Measurements from ENCODE around the gene MECP2.
A peak's percentile ranks its signal among the peaks of the same experiment; 100 is the strongest.

Gene MECP2

DNA sequence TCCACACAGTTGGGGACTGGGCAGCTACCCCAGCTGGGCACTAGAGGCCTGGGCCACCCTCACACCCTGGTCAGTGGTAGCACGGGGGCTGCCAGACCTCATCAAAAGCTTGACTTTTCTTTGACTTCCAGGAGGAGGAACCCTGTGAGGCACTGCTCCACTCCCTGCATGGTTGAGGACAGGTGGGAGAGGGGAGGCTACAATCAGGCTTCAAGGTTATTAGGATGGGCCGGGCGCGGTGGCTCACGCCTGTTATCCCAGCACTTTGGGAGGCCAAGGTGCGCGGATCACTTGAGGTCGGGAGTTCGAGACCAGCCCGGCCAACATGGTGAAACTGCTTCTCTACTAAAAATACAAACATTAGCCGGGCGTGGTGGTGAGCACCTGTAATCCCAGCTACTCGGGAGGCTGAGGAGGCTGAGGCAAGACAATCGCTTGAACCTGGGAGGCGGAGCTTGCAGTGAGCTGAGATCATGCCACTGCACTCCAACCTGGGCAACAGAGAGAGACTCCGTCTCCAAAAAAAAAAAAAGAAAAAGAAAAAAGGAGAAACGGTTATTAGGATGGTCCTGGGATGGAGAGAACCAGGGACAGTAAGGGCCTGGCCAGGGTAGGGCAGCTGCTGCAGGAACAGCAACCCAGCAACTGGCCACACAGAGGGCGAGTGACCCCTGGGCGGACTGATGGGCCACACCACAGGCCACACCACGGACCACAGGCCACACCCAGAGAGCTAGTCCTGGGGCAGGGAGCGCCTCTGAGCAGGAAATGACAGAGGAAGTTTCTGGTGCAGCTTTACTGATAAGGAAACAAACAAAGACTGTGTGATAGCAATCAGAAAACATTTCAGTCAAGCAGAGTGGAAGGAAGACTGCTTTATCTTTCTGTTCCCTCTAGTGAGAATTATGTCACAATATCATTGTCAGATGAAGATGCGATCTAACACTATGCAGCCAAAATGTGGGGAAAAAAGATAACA, 26.0 kb upstream of the MECP2 start:
- Mint-ChIP-seq H3K4me3 (no peak overlapping the region), H3K36me3 (ENCODE audit: low read depth) (no peaks in the 10 kb centered on the region), H3K4me1 (peaks cover 16% of the 10 kb centered on the region), H3K9me3 (no peaks in the 10 kb centered on the region), H3K27me3 (no peaks in the 10 kb centered on the region), H3K27ac (no peak overlapping the region)
- DNase-seq: peak; percentile 20
- peak; percentile 54 for ATAC-seq

DNA sequence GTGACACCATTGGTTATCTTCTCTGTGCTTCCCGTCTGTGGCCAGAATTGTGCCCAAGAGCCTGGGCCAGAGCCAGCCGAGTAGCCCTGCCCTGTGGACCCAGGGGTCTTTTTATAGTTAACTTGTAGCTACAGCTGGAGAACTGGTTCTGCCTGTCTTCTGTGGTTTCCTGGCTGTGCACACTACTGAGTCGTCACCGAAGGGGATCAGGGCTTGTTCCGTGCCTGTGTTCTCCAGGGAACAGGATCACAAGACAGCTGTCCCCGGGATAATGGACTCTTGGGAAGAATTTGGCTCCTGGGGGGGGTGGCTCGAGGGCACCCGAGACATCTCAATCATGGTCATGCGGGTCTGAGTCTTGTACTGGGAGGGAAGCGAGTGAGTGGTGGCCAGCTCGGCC, 24.4 kb upstream of the MECP2 start:
- Mint-ChIP-seq H3K27me3 (no peaks in the 10 kb centered on the region), H3K36me3 (ENCODE audit: low read depth) (no peaks in the 10 kb centered on the region), H3K27ac (no peak overlapping the region), H3K4me3 (no peak overlapping the region), H3K4me1 (peaks cover 16% of the 10 kb centered on the region), H3K9me3 (no peaks in the 10 kb centered on the region)
- DNase-seq (no peak), ATAC-seq (no peak)

DNA sequence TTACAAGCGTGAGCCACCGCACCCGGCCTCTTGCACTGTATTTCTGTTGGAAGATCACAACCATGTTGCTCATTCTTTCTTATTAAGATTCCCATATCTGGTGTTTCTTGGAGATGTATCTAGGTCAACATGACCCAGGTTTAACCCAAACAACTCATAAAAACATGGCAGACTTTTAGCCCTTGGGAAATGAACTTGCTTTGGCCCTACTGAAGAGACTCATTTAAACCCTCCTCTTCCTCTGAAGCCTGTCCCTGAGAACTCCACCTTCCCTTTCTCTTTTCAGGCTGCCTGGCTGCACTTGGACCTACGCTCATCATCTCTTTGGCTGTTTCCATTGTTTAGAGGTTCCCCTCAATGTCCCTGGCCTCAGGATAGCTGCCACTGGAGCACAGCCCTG, 23.7 kb upstream of the MECP2 start:
- no peaks in the 10 kb centered on the region for H3K9me3 Mint-ChIP-seq
- ATAC-seq (no peak), DNase-seq (no peak)
- no peak overlapping the region for H3K27ac Mint-ChIP-seq
- H3K36me3 Mint-ChIP-seq (ENCODE audit: low read depth): no peaks in the 10 kb centered on the region
- no peak overlapping the region for H3K4me3 Mint-ChIP-seq
- H3K27me3 Mint-ChIP-seq: no peaks in the 10 kb centered on the region
- H3K4me1 Mint-ChIP-seq: peaks cover 16% of the 10 kb centered on the region

DNA sequence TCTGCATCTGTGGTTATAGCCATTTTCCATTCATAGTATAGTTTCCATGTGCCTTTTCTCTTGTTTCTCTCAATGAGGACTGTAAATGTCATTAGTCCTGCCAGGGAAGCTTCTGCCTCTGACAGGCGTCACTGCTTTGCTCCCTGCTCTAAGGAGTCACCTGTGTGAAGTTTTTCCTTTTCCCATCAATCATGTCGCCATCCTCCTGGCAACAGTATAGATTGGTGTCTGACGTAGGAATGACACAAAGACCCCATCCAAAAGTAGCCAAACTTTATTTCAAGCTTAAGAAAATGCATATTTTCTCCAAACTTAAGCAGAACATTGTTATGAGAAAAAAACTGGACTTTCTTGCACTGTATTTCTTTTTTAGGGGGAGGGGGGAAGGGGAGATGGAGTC, 23.1 kb upstream of the MECP2 start:
- H3K27me3 Mint-ChIP-seq: no peaks in the 10 kb centered on the region
- ATAC-seq (no peak), DNase-seq (no peak)
- H3K4me3 Mint-ChIP-seq: no peak overlapping the region
- H3K36me3 Mint-ChIP-seq (ENCODE audit: low read depth): no peaks in the 10 kb centered on the region
- no peaks in the 10 kb centered on the region for H3K9me3 Mint-ChIP-seq
- peaks cover 16% of the 10 kb centered on the region for H3K4me1 Mint-ChIP-seq
- no peak overlapping the region for H3K27ac Mint-ChIP-seq

DNA sequence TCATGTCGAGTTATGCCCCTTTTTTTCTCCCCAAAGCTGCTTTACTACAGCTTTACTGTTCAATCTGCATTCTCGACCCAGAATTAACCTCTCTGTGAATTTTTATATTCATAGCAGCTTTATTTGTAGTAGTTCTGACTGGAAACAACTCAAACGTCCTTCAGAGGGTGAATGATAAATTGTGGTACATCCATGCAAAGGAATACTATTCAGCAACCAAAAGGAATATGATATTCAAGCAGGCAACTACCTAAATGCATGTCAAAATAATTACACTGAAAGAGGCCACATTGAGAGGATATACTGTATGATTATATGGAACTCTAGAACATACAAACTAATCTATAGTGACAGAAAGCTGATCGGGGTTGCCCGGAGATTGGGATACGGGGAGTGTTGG, 20.0 kb upstream of the MECP2 start:
- ATAC-seq (no peak), DNase-seq (no peak)
- H3K27me3 Mint-ChIP-seq: no peaks in the 10 kb centered on the region
- no peaks in the 10 kb centered on the region for H3K4me1 Mint-ChIP-seq
- H3K4me3 Mint-ChIP-seq: no peak overlapping the region
- H3K9me3 Mint-ChIP-seq: no peaks in the 10 kb centered on the region
- H3K36me3 Mint-ChIP-seq (ENCODE audit: low read depth): no peaks in the 10 kb centered on the region
- no peak overlapping the region for H3K27ac Mint-ChIP-seq

DNA sequence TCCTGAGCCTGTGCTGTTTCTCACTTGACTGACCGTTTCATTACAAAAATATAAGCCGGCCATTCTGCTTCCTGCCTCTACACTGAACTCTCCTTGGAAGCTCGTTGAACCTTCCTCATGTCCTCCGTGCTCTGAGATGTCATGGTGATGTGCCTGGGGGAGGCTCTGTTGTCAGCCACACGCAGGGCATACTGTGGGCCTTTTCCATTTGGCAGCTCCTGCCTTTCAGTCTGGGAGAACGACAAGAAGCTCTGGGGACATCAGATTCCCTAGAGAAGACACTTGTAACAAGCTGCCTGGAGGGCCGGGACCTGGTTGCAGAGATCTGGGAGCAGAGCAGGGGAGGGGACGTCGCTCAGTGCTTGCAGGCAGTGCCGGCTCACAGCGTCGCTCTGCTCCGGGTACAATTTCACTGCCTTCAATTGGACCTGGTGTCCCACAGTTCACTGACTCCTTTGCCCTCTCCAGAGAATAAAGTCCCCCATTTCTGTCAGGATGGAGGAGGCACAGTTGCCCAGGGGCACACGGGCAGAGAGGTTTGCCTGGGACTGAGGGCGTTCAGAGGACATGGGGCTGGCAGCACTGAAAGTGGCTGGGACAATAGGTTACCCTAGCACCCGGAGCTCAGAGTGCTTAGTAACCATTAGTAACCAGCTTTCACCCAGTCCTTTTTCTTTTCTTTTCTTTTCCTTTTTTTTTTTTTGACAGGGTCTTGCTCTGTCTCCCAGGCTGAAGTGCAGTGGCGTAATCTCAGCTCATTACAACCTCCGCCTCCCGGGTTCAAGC, 19.1 kb upstream of the MECP2 start:
- H3K27ac Mint-ChIP-seq: no peak overlapping the region
- no peak overlapping the region for H3K4me3 Mint-ChIP-seq
- DNase-seq: no peak
- no peaks in the 10 kb centered on the region for H3K4me1 Mint-ChIP-seq
- no peak for ATAC-seq
- no peaks in the 10 kb centered on the region for H3K36me3 Mint-ChIP-seq (ENCODE audit: low read depth)
- no peaks in the 10 kb centered on the region for H3K27me3 Mint-ChIP-seq
- no peaks in the 10 kb centered on the region for H3K9me3 Mint-ChIP-seq

DNA sequence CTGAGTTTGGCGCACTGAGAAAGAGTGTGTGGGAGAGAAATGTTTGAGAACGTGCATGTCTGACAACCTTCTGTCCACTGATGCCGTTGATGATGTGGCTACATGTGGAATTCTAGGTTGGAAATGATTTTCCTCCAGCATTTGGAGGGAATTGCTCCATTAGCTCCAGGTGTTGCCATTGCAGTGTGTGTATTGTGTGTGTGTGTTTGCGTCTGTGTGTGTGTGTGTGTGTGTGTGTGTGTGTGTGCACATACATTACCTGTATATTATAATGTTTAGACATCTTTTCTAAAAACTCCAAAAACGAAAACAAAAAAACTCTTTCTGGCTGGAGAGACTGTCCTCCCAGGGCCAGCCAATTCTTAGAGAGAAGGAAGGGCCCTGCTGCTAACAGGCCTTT, 18.2 kb upstream of the MECP2 start:
- ATAC-seq (no peak), DNase-seq (no peak)
- no peaks in the 10 kb centered on the region for H3K4me1 Mint-ChIP-seq
- no peak overlapping the region for H3K27ac Mint-ChIP-seq
- H3K36me3 Mint-ChIP-seq (ENCODE audit: low read depth): no peaks in the 10 kb centered on the region
- no peaks in the 10 kb centered on the region for H3K9me3 Mint-ChIP-seq
- H3K27me3 Mint-ChIP-seq: no peaks in the 10 kb centered on the region
- no peak overlapping the region for H3K4me3 Mint-ChIP-seq

DNA sequence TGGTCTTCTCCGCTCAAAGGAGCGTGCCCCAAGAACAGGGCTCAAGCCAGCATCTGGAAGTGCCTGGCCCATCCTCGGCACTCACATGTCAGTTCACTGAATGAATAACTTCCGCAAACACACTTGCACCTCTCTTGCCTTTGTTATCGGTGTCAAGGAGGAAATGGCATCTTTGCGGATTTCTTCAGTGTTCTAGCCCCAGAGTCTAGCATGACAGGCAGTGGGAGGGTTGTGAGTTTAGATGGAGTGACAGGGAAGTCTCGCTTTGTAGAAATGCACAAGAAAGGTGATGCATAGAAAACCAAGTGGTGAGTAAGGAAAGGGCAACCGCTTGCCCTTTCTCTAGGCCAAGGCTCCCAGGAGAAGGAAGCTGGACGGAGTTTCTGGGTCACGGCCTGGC, 17.6 kb upstream of the MECP2 start:
- H3K4me1 Mint-ChIP-seq: no peaks in the 10 kb centered on the region
- H3K27ac Mint-ChIP-seq: no peak overlapping the region
- no peaks in the 10 kb centered on the region for H3K27me3 Mint-ChIP-seq
- ATAC-seq (no peak), DNase-seq (no peak)
- H3K4me3 Mint-ChIP-seq: no peak overlapping the region
- H3K36me3 Mint-ChIP-seq (ENCODE audit: low read depth): no peaks in the 10 kb centered on the region
- H3K9me3 Mint-ChIP-seq: no peaks in the 10 kb centered on the region

DNA sequence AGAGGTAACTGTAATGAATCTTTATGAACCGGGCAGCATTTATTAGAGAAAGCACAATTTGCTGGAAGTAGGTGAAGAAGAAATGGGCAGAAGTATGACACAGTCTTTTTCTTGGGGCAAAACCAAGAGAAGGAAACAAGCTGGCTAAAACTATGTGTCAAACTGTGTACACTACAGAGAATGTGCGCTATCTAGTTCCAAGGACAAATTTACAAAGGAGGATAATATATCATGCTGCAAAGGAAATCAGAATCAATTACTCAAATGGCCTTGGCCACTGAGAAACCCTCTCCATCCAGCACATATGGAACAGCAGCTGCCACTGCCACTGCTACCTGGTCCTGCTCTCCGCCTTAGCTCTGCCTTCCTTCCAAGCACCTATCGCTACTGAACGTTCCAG, 17.1 kb upstream of the MECP2 start:
- H3K4me1 Mint-ChIP-seq: no peaks in the 10 kb centered on the region
- H3K36me3 Mint-ChIP-seq (ENCODE audit: low read depth): no peaks in the 10 kb centered on the region
- H3K27me3 Mint-ChIP-seq: no peaks in the 10 kb centered on the region
- no peaks in the 10 kb centered on the region for H3K9me3 Mint-ChIP-seq
- no peak overlapping the region for H3K27ac Mint-ChIP-seq
- no peak for DNase-seq
- H3K4me3 Mint-ChIP-seq: no peak overlapping the region
- ATAC-seq: no peak

DNA sequence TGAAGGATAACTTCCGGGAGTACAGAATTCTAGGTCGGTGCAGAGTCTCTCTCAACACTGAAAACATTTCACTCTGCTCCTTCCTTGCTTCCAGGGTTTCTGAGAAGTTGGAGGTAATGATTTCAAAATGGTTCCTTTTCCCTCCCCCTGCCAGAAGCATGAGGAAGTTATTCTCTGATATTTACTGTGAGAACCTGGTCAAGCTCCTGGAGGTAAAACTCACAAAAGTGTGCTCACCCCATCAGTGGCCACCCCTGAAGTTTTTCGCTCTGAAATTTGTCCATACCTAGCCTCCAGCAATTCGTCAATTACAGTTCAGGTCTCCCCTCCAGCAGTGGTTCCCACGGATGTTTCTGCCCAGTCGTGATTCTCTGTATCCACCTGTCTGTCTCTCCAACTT, 16.2 kb upstream of the MECP2 start:
- ATAC-seq (no peak), DNase-seq (no peak)
- Mint-ChIP-seq H3K27ac (no peak overlapping the region), H3K4me1 (no peaks in the 10 kb centered on the region), H3K36me3 (ENCODE audit: low read depth) (no peaks in the 10 kb centered on the region), H3K4me3 (no peak overlapping the region), H3K9me3 (no peaks in the 10 kb centered on the region), H3K27me3 (no peaks in the 10 kb centered on the region)

DNA sequence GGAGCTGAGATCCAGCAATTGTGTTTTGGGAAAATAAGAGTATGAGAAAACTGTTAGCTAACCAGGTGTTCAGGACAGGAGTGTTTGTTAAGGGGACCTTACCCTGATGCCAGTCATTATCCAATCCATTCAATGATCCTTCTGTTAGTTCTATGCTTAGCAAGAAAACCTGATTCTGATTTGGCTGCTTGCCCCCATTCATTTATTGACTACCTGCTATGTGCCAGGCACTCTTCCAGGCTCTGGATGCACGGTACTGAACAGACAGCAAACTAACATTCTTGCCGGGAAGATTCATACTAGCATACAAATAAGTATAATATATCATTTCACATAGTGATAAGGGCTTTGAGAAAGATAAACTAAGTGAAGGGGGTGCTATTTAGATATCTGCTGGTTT, 1.0 kb upstream of the MECP2 start:
- Mint-ChIP-seq H3K4me3 (peak overlapping the region; percentile 97), H3K36me3 (ENCODE audit: low read depth) (peaks cover 4% of the 10 kb centered on the region), H3K4me1 (peaks cover 53% of the 10 kb centered on the region), H3K27me3 (peaks cover 2% of the 10 kb centered on the region), H3K9me3 (no peaks in the 10 kb centered on the region), H3K27ac (no peak overlapping the region)
- ATAC-seq (no peak), DNase-seq (no peak)

DNA sequence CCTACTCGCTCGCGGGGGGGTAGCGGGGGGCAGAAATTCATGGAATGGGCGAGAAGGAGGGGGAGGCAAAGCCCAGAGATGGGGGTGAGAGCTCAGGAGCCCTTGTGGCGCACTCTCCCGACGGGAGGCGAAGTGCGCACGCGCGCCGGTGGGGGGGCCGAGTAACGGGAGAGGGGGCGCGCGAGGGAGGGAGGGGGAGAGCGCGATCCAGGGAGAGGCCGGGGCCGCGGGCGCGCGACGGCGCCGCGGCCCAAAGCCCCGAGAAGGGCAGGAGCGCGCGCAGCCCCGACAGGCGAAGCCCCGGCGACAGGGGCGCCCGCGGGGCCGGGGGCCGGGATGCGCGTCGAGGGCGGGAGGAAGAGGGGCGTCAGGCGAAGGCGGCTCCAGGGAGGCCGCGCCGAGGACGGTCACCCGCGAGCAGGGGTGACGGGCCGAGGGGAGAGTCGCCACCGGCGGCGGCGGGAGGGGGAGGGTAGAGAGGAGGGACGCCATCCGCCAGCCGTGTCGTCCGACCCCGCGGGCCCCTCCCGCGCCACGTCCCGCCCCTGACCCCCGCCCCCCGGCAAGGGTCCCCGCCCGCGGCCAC, 421 bp downstream of the MECP2 start:
- Mint-ChIP-seq H3K9me3 (no peaks in the 10 kb centered on the region), H3K4me1 (peaks cover 64% of the 10 kb centered on the region), H3K36me3 (ENCODE audit: low read depth) (peaks cover 4% of the 10 kb centered on the region), H3K4me3 (peak overlapping the region; percentile 97), H3K27ac (peak overlapping the region; percentile 98), H3K27me3 (peaks cover under 1% of the 10 kb centered on the region)
- peak; percentile 72 for DNase-seq
- peak; percentile 16 for ATAC-seq

DNA sequence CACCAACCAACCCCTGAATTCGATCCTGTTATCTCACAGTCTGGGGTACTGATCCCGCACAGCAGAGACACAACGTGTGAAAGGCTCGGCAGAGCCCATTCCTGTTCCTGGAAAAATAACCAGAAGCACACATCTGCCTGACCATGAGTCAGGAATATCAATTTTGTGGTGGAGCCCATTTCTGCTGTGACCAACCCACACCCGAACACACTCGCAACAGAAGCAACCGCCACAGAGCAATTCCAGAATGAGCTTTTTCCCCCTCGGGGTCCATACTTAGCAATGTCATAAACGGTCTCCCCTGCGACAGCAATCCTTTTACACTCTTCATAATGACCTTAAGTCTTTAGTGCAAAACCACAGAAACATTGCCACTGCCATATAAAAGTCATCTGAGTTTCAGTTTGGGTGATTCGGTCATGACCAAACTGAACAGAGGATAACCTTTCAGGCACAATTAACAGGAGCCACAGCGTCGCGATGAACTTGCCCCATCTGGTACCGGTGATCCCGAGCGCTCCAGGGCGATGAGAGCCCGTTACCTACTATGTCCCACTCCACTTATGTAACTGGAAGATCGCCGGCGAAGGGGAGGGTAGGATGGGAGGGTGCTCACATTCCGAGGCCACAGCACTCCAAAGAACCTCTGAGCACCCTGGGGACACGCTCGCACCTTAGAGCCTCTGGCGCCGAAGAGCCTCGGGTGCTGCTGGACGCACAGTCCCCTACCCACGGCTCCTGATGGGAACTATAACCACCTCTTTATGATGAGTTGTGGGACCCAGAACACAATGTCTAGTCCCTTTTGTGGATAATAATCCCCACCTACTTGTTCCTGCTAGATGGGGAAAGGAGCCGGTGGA, 1.1 kb downstream of the MECP2 start:
- peak overlapping the region; percentile 97 for H3K4me3 Mint-ChIP-seq
- peaks cover 69% of the 10 kb centered on the region for H3K4me1 Mint-ChIP-seq
- H3K27me3 Mint-ChIP-seq: no peaks in the 10 kb centered on the region
- peak; percentile 60 for ATAC-seq
- DNase-seq: peak; percentile 29
- peak overlapping the region; percentile 98 for H3K27ac Mint-ChIP-seq
- H3K9me3 Mint-ChIP-seq: no peaks in the 10 kb centered on the region
- H3K36me3 Mint-ChIP-seq (ENCODE audit: low read depth): peaks cover 6% of the 10 kb centered on the region

DNA sequence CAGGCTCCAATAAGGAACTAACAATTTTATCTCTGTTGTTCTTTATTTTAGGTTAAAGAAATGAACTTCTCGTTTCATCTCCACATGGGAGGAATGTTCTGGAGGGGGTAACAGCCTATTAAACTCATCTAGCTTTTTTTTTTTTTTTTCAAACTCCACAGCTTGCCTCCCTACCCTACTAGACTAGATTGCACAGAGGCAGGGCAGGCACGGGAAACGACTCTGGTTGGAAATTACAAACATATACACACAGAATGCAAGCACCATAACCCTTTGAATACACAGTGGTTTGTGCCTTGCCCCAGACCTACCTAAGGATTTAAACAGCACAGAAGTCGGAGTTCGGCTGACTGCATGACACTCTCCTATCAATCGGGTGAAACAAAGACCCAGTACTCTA, 2.7 kb downstream of the MECP2 start:
- H3K9me3 Mint-ChIP-seq: no peaks in the 10 kb centered on the region
- H3K4me1 Mint-ChIP-seq: peaks cover 74% of the 10 kb centered on the region
- peak overlapping the region; percentile 97 for H3K4me3 Mint-ChIP-seq
- DNase-seq: no peak
- peak overlapping the region; percentile 98 for H3K27ac Mint-ChIP-seq
- ATAC-seq: no peak
- no peaks in the 10 kb centered on the region for H3K27me3 Mint-ChIP-seq
- peaks cover 14% of the 10 kb centered on the region for H3K36me3 Mint-ChIP-seq (ENCODE audit: low read depth)
